WTC11 (cell line): ENCODE measurements around the gene SEMA3C.

Experiments used
- OVOL2 ChIP-seq: fragments of 250-450 bp; sonication (Bioruptor Pico); IDR thresholded peaks from 2 replicates; pipeline ENCODE4 v1.9.0; 2021; ENCODE audit warnings: mild to moderate bottlenecking, borderline replicate concordance
- TF ChIP-seq, protein P1 (sequence below): fragments of 200-600 bp; IDR thresholded peaks from 2 replicates; pipeline ENCODE4 v1.8.0; 2022; ENCODE audit warnings: antibody characterized with exemption

DNA sequence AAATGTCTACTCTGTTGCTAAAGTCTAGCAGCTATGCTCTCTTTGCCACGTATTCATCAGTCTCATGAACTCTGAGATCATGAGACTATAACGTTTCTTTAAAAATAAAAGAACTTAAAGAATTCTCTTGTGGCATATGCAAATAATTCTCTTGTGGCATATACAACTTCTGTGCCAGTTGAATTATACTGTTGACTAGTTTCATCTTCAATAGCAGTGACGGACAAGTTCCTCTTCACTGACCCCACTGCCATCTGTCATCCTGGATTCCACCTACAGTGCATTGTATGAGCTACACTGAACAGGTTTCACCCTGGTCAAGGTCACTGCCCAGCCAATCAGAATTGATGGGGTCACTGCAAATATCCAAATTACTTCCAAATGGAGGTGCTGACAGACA is 192.2 kb downstream of the SEMA3C start:
- TF ChIP-seq, protein P1, sequence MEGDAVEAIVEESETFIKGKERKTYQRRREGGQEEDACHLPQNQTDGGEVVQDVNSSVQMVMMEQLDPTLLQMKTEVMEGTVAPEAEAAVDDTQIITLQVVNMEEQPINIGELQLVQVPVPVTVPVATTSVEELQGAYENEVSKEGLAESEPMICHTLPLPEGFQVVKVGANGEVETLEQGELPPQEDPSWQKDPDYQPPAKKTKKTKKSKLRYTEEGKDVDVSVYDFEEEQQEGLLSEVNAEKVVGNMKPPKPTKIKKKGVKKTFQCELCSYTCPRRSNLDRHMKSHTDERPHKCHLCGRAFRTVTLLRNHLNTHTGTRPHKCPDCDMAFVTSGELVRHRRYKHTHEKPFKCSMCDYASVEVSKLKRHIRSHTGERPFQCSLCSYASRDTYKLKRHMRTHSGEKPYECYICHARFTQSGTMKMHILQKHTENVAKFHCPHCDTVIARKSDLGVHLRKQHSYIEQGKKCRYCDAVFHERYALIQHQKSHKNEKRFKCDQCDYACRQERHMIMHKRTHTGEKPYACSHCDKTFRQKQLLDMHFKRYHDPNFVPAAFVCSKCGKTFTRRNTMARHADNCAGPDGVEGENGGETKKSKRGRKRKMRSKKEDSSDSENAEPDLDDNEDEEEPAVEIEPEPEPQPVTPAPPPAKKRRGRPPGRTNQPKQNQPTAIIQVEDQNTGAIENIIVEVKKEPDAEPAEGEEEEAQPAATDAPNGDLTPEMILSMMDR, result no peak
- no peak for TF ChIP-seq OVOL2 (CRISPR knock-in tag)
